Embryonic facial prominence (tissue), 1 donor: ENCODE measurements around the gene UCHL5.
A peak's percentile ranks its signal among the peaks of the same experiment; 100 is the strongest.

ENCODE experiments used
- DNase-seq: peaks from one replicate; pipeline ENCODE4 v3.0.0-alpha.2; 2016; ENCODE audit errors: extremely low spot score

UCHL5 gene, protein sequence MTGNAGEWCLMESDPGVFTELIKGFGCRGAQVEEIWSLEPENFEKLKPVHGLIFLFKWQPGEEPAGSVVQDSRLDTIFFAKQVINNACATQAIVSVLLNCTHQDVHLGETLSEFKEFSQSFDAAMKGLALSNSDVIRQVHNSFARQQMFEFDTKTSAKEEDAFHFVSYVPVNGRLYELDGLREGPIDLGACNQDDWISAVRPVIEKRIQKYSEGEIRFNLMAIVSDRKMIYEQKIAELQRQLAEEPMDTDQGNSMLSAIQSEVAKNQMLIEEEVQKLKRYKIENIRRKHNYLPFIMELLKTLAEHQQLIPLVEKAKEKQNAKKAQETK

GRCh38 chr1:193059282-193060114, at the start of gene UCHL5, which contains the start of gene RO60:
Gene UCHL5 (minus strand): TSS chr1:193059360. CDS start chr1:193059260, 100 bp downstream.
Gene RO60 (plus strand): TSS chr1:193059612. CDS start chr1:193069055, 9,443 bp downstream.
- DNase-seq, result peak; percentile 96

- DNase-seq, result no peak
Observed at GRCh38 chr1:193108471-193108870, 49.3 kb upstream of the UCHL5 start.

DNA sequence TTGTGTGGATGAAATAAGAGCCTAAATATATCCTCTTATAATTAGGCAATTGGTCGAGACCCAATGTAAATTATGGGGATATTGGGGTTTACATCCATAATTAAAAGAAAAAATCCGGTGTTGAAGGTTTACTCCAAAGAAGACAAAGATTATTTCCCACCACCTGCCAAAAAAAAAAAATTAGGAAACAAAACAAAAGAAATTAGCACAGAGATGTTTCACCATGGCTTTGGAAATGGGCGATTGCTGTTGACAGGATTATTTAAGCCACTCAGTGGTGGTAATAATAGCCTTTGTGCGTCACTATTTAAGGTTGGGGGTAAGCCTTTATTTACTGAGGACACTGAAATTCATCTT, 46.6 kb upstream of the UCHL5 start:
- no peak for DNase-seq

DNA sequence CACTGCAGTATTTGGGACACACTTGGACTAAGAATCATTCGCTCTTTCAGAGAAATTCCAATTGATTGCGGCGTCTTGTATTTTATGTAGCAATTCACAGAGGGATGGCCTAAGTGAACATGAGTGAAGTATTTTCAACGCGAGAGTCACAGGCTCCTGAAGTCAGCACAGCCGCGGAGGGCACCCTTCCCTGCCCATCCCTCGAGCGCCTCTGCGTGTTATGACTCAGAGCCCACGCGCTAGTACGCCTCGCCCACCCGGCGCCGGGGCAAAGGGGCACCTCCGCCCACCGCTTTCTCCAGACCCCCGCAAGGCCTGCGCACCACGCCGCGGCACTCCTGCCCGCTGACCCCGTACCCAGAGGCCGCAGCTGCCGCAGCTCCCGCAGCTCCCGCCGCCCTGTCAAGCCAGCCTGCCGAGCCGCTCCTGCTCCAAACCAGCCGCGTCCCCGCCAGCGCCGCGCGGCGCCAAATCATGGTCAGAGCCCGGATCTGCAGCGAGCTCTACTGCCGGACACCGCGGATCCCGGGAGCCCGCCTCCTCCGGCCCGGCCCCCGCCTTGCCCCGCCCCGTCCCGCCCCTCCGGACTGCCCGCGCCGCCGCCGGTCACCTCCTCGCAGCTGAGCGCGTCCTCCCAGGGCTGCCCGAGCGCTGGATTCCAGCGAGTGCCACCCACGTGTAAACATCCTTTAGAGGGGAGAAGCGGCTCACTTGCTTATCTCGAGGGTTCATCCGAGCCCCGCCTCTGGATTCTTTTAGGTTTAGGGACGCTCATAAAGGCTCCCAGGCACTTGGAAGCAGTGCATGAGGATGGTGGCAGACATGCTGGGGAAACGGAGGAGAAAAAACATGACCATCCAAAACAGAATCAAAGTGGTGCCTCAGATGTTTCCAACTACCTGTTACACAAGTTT, 46.0 kb upstream of the UCHL5 start, which contains the start of gene GLRX2:
GLRX2 (minus strand) TSS at position 508 of the 914 bp plus-strand sequence; CDS start at position 476, 32 bp downstream.
- DNase-seq, result peak; percentile 27

DNA sequence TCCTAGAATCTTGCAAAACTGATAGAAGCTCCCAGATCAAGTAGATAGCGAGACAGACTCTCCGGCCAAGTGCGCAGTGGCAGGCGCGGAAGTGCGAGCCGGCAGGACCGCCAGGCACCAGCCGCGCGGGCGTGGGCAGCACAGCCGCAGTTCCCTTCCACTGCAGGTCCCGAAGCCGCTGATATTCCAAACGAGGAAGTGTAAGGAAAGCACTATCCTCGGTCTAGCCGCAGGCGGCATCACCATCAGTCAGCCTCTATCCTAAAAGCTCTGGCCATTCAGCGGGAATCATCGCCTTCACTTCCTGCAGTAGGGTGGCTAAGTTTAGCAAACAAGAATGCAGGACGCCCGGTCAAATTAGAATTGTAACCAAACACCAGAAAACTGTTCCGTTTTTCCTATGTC, 45.3 kb upstream of the UCHL5 start:
- DNase-seq, result no peak

DNA sequence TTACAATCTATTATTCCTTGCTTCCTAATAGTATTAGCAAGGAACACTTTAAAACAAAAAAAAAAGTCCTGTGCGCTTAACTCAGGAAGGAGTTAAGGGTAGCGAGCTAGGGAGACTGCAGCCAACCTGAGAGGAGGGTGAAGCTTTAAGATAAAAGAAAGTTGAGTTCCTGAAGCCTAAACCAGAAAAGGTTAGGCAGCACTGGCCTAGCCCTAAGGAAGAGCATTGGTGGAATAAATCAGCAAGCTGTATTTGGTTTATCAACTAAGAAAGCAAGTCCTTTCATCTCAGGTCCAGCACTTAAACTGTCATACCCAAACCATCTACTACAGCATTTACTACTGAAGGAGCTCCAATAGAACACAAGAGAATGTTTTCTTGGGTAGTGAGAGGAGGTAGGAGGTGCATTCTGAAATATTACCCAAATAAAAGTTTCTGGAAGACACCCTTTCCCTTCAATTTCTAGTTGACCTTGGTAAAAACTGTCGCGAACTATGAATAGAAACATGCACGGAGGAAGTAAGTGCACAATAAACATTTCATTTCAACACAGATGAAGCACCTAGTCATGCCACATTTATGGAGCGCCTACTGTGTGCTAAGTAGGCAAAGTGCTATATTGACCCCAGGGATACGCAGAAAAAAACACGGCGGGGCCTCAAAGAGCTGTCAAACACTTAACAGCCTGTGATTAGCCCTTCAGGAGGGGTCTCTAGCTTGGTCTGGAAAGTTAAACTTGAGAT, 44.8 kb upstream of the UCHL5 start:
- no peak for DNase-seq

- DNase-seq, result no peak
Observed at GRCh38 chr1:193102662-193103061, 43.5 kb upstream of the UCHL5 start.

GRCh38 chr1:193094112-193094511, 35.0 kb upstream of the UCHL5 start:
- DNase-seq, result no peak

DNA sequence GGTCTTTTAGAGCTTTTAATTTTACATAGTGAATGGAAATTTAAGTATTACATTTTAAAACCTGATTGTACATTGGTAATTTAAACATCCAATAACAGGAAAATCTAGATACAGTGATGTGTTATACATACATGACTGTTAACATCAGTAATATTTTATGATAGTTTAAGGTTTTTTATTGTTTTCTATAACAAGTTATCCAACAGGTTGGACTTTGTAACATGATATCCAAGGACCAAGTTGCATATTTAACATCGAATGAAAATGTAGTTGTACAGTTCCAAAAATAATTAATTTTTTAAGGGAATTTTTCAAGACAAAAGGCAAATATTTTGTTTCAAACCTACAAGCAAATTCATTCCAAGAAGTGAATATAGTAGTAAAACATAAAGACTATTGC, 31.7 kb upstream of the UCHL5 start:
- DNase-seq, result no peak

DNA sequence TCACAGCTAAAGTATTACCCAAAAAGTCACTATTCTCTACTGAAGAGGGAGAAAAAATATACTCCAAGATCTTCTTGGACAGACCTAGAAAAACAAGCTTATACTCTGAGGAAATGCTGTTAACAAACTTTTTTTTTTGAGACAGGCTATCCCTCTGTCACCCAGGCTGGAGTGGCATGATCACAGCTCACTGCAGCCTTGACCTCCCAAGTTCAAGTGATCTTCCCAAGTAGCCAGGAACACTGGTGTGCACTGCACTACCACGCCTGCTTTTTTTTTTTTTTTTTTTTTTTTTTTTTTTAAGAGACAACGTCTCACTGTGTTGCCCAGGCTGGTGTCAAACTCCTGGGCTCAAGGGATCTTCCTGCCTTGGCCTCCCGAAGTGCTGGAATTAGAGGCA, 28.7 kb upstream of the UCHL5 start:
- DNase-seq, result no peak

- DNase-seq, result no peak
Observed at GRCh38 chr1:193086342-193086741, 27.2 kb upstream of the UCHL5 start.

GRCh38 chr1:193085263-193085662, 26.1 kb upstream of the UCHL5 start:
- DNase-seq, result no peak

DNA sequence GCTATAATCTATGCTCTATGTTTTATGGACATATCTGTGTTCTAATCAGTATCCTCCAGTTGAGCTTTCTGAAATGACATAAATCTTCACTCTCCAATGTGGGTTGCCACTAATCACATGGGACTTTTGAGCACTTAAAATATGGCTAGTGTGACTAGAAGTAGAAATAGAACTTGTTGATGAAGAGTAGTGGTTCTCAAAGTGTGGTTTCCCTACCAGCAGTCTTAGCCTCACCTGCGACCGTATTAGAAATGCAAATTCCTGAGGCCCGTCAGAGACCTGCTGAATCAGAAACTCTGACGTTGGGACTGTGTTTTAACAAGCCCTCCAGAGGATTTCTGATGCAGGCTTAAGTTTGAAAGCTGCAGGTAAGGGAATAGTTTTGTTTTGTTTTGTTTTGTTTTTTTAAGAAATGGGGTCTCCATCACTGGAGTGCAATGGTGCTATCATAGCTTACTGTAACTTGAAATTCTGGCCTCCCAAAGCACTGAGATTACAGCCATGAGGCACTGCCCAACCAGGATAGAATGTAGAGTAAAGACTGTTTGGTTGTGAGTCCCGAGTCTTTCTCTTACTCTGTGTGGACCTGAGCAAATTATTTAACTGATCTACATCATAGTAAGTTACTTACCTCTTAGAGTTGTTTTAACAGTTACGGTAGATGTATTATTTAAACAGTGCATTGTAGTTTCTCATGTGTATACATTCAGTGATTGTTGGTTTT, 24.4 kb upstream of the UCHL5 start:
- DNase-seq, result no peak

DNA sequence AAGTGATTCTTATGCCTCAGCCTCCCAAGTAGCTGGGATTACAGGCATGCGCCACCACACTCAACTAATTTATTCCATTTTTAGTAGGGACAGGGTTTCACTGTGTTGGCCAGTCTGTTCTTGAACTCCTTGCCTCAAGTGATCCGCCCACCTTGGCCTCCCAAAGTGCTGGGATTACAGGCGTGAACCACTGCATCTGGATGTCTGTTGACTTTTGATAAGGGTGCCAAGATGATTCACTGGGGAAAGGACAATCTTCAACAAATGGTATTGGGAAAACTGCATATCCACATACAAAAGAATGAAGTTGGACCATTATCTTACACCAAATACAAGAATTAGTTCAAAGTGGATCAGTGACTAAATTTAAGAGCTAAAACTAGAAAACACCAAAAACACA, 20.0 kb upstream of the UCHL5 start:
- DNase-seq, result no peak

DNA sequence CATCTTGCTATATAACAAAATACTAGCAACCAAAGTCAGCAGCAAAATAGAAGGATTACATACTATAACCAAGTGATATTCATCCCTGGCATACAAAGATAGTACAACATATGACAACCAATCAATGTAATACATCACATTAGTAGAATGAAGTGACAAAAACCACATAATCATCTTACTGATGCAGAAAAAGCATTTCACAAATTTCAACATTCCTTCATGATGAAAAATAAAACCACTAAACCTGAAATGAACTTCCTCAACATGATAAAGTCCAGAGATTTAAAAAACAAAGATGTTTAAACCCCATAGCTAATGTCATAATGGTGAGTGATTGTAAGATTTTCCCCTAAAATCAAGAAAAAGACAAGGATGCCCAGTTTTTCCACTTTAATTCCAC, 18.8 kb upstream of the UCHL5 start:
- DNase-seq, result no peak

GRCh38 chr1:193070942-193071341, 11.8 kb upstream of the UCHL5 start:
- no peak for DNase-seq

GRCh38 chr1:193070386-193070753, 11.2 kb upstream of the UCHL5 start:
- DNase-seq, result no peak

- DNase-seq, result no peak
Observed at GRCh38 chr1:193069748-193070385, 10.7 kb upstream of the UCHL5 start.

GRCh38 chr1:193068013-193068412, 8.9 kb upstream of the UCHL5 start:
- no peak for DNase-seq

DNA sequence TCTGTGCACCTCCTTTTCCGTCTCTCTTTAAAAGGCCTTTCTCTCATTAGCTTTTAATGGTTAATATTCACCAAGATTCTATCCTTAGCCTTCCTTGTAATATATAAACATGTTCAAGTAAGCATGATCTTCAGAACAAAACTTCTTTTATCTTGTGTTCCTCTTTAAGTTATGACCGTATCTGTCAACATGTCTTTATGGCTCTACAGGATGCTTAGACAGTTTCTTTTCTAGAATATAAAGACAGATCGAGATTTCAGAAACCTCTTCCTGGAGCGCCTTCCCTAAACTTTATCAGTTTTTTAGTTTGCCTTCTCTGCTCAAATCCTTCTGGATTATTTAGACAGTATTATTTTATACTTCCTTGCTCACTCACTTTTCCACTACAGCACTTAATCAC, 7.4 kb upstream of the UCHL5 start:
- DNase-seq, result no peak
